Type B pancreatic cell (in vitro differentiated cells): ENCODE data around the gene NR2C1. TPM values are rescaled to one million over a fixed set of nuclear protein-coding genes. Genes with fewer than 3 reads are reported as not detected.
"Not testable (repeated sequence)": the region's sequence is repeated elsewhere in the genome, so short reads cannot be mapped to it uniquely, and the experiment has no call there.

Experiments used
- DNase-seq: peaks from one replicate; pipeline ENCODE4 v3.0.0; 2021; ENCODE audit warnings: mixed read lengths; ENCODE audit not compliant: unreplicated experiment; ENCODE audit errors: extremely low spot score
- H3K27ac Mint-ChIP-seq: 2 replicates; pipeline ENCODE4 v1.8.0; 2021; ENCODE audit warnings: mild to moderate bottlenecking, mixed read lengths
- H3K27me3 Mint-ChIP-seq: 2 replicates; pipeline ENCODE4 v1.8.0; 2021; ENCODE audit warnings: mixed read lengths
- H3K36me3 Mint-ChIP-seq: 2 replicates; pipeline ENCODE4 v1.8.0; 2021; ENCODE audit warnings: mixed read lengths
- H3K4me1 Mint-ChIP-seq: one replicate; pipeline ENCODE4 v1.8.0; 2021; ENCODE audit warnings: mixed read lengths; ENCODE audit not compliant: unreplicated experiment
- H3K4me3 Mint-ChIP-seq: 2 replicates; pipeline ENCODE4 v1.8.0; 2021; ENCODE audit warnings: mild to moderate bottlenecking, mixed read lengths
- H3K9me3 Mint-ChIP-seq: 2 replicates; pipeline ENCODE4 v1.8.0; 2021; ENCODE audit warnings: mixed read lengths
- total RNA-seq: library from RNA; stranded (reverse); gene quantifications from 2 replicates; pipeline ENCODE4 v1.2.1, GENCODE V29; 2021; ENCODE audit warnings: low replicate concordance
- TF ChIP-seq, protein P1 (sequence below): fragments of 200-600 bp; sonication (generic); conservative IDR thresholded peaks from 2 replicates; pipeline ENCODE4 v1.5.0; 2021; ENCODE audit warnings: antibody characterized with exemption, mild to moderate bottlenecking

The NR2C1 gene
- total RNA-seq, 1 donor from 2014 or later = 51.5 TPM

- H3K4me3 Mint-ChIP-seq = no peak overlapping the region
- peaks cover 9% of the 10 kb centered on the region for H3K4me1 Mint-ChIP-seq
- H3K27me3 Mint-ChIP-seq = no peaks in the 10 kb centered on the region
- TF ChIP-seq, protein P1, sequence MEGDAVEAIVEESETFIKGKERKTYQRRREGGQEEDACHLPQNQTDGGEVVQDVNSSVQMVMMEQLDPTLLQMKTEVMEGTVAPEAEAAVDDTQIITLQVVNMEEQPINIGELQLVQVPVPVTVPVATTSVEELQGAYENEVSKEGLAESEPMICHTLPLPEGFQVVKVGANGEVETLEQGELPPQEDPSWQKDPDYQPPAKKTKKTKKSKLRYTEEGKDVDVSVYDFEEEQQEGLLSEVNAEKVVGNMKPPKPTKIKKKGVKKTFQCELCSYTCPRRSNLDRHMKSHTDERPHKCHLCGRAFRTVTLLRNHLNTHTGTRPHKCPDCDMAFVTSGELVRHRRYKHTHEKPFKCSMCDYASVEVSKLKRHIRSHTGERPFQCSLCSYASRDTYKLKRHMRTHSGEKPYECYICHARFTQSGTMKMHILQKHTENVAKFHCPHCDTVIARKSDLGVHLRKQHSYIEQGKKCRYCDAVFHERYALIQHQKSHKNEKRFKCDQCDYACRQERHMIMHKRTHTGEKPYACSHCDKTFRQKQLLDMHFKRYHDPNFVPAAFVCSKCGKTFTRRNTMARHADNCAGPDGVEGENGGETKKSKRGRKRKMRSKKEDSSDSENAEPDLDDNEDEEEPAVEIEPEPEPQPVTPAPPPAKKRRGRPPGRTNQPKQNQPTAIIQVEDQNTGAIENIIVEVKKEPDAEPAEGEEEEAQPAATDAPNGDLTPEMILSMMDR = no peak
- no peak overlapping the region for H3K27ac Mint-ChIP-seq
- DNase-seq = no peak
- H3K9me3 Mint-ChIP-seq = no peaks in the 10 kb centered on the region
- peaks cover 38% of the 10 kb centered on the region for H3K36me3 Mint-ChIP-seq
Observed at GRCh38 chr12:95104919-95105452, 31.6 kb upstream of the NR2C1 start.

DNA sequence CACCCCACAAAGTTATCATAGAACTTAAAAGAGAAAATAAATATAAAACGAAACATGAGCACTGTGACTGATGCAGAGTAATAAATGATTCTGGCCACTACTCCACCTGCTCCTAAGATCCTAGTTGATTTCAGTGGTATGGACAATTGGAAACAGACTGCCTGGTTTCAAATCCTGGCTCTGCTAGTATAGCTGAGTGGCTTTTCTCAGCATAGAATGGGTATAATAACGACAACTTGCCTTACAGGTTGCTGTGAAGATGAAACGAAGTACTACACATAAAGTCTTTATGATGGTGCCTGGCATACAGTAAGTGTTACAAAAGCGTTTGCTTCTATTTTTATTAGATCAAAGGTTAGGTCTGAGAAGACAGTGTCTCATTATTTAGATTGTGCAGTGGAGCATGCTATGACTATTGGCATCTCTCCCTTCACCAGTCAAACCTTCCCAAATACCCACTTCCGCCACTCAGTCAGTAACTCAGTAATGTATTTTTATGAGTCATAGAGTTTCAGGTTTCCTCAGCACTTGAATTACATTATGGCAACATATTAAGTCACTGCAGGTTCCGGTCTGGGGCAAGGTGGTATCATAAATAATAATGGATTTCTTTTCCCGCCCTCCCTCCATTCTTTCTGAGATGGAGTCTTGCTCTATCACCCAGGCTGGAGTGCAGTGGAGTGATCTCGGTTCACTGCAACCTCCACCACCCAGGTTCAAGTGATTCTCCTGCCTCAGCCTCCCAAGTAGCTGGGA is 29.7 kb upstream of the NR2C1 start:
- Mint-ChIP-seq H3K4me3 (no peak overlapping the region), H3K4me1 (peaks cover 14% of the 10 kb centered on the region), H3K9me3 (no peaks in the 10 kb centered on the region), H3K27me3 (no peaks in the 10 kb centered on the region), H3K36me3 (peaks cover 43% of the 10 kb centered on the region), H3K27ac (no peak overlapping the region)
- no peak for DNase-seq
- TF ChIP-seq, protein P1 = no peak

DNA sequence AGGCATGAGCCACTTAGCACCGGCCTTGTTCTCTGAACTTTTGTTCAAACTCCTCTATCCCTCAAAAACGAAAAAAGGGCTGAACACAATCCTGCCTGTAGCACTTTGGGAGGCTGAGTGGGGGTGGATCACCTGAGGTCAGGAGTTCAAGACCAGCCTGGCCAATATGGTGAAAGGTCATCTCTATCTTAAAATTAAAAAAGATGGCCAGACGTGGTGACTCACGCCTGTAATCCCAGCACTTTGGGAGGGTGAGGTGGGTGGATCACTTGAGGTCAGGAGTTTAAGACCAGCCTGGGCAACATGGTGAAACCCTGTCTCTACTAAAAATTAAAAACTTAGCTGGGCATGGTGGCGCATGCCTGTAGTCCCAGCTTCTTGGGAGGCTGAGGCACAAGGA is 28.5 kb upstream of the NR2C1 start:
- Mint-ChIP-seq H3K4me1 (peaks cover 18% of the 10 kb centered on the region), H3K36me3 (peaks cover 38% of the 10 kb centered on the region)
- H3K4me3 Mint-ChIP-seq, H3K27me3 Mint-ChIP-seq, H3K9me3 Mint-ChIP-seq, DNase-seq, H3K27ac Mint-ChIP-seq: not testable (repeated sequence)

GRCh38 chr12:95100264-95101190 is 27.1 kb upstream of the NR2C1 start:
- no peak for DNase-seq
- Mint-ChIP-seq H3K27me3 (no peaks in the 10 kb centered on the region), H3K4me1 (peaks cover 23% of the 10 kb centered on the region), H3K36me3 (peaks cover 38% of the 10 kb centered on the region), H3K27ac (no peak overlapping the region), H3K4me3 (no peak overlapping the region), H3K9me3 (no peaks in the 10 kb centered on the region)
- TF ChIP-seq, protein P1 = no peak

- Mint-ChIP-seq H3K9me3 (no peaks in the 10 kb centered on the region), H3K4me3 (no peak overlapping the region), H3K27me3 (no peaks in the 10 kb centered on the region), H3K36me3 (peaks cover 33% of the 10 kb centered on the region), H3K27ac (no peak overlapping the region), H3K4me1 (peaks cover 28% of the 10 kb centered on the region)
- DNase-seq = no peak
- TF ChIP-seq, protein P1 = no peak
Observed at GRCh38 chr12:95099270-95099790, 25.9 kb upstream of the NR2C1 start.
